Astrocyte (in vitro differentiated cells and primary cell): ENCODE data around the gene ANO2. TPM values are rescaled to one million over a fixed set of nuclear protein-coding genes. Genes with fewer than 3 reads are reported as not detected.

Source experiments
- DNase-seq: peaks from one replicate; pipeline ENCODE4 v3.0.0-alpha.2; 2010; ENCODE audit warnings: low read depth
- FAIRE-seq: peaks from 2 replicates; lab custom pipeline; 2011; peaks lifted over from hg19 to GRCh38; lab: Jason Lieb, UNC
- H2AFZ ChIP-seq: 2 replicates; pipeline ENCODE4 v1.6.0; 2012; ENCODE audit warnings: low read depth, low read length, inconsistent platforms
- H3K27ac ChIP-seq: 2 replicates; pipeline ENCODE4 v1.5.1; 2011; ENCODE audit warnings: low read depth, low read length, inconsistent platforms
- H3K27me3 ChIP-seq: 2 replicates; pipeline ENCODE4 v1.6.0; 2011; ENCODE audit warnings: low read length, inconsistent platforms; ENCODE audit not compliant: insufficient read depth
- H3K36me3 ChIP-seq: 2 replicates; pipeline ENCODE4 v1.5.1; 2011; ENCODE audit warnings: low read length, inconsistent platforms; ENCODE audit not compliant: insufficient read depth
- H3K4me1 ChIP-seq: 2 replicates; pipeline ENCODE4 v1.5.1; 2011; ENCODE audit warnings: low read length, inconsistent platforms; ENCODE audit not compliant: insufficient read depth
- H3K4me2 ChIP-seq: 2 replicates; pipeline ENCODE4 v1.6.0; 2012; ENCODE audit warnings: low read length, inconsistent platforms
- H3K4me3 ChIP-seq: 2 replicates; pipeline ENCODE4 v1.5.1; 2011; ENCODE audit warnings: low read depth, mild to moderate bottlenecking, low read length, inconsistent platforms; ENCODE audit not compliant: insufficient read depth
- H3K79me2 ChIP-seq: 2 replicates; pipeline ENCODE4 v1.6.0; 2012; ENCODE audit warnings: mild to moderate bottlenecking, low read length, inconsistent platforms; ENCODE audit not compliant: insufficient read depth
- H3K9ac ChIP-seq: 2 replicates; pipeline ENCODE4 v1.6.0; 2012; ENCODE audit warnings: mild to moderate bottlenecking, low read length, inconsistent platforms
- H3K9me3 ChIP-seq: 2 replicates; pipeline ENCODE4 v1.5.1; 2012; ENCODE audit warnings: low read depth, mild to moderate bottlenecking, low read length, inconsistent platforms; ENCODE audit not compliant: insufficient read depth
- H4K20me1 ChIP-seq: 2 replicates; pipeline ENCODE4 v1.6.0; 2012; ENCODE audit warnings: low read length, inconsistent platforms; ENCODE audit not compliant: insufficient read depth
- H3K27ac Mint-ChIP-seq: one replicate; pipeline ENCODE4 v1.8.0; 2021; ENCODE audit warnings: mild to moderate bottlenecking, mixed read lengths; ENCODE audit not compliant: unreplicated experiment
- H3K27me3 Mint-ChIP-seq: one replicate; pipeline ENCODE4 v1.8.0; 2021; ENCODE audit warnings: low read depth, mixed read lengths; ENCODE audit not compliant: unreplicated experiment
- H3K36me3 Mint-ChIP-seq: one replicate; pipeline ENCODE4 v1.8.0; 2021; ENCODE audit warnings: low read depth, mixed read lengths; ENCODE audit not compliant: unreplicated experiment
- H3K4me1 Mint-ChIP-seq: one replicate; pipeline ENCODE4 v1.8.0; 2021; ENCODE audit warnings: low read depth, mixed read lengths; ENCODE audit not compliant: unreplicated experiment
- H3K4me3 Mint-ChIP-seq: one replicate; pipeline ENCODE4 v1.8.0; 2021; ENCODE audit warnings: mild to moderate bottlenecking, moderate library complexity, mixed read lengths; ENCODE audit not compliant: unreplicated experiment
- H3K9me3 Mint-ChIP-seq: one replicate; pipeline ENCODE4 v1.8.0; 2021; ENCODE audit warnings: mild to moderate bottlenecking, mixed read lengths; ENCODE audit not compliant: unreplicated experiment
- CTCF ChIP-seq: IDR thresholded peaks from 2 replicates; pipeline ENCODE4 v1.5.1; 2011; ENCODE audit warnings: low read depth, mild to moderate bottlenecking, inconsistent platforms, low read length, moderate library complexity; ENCODE audit not compliant: insufficient read depth
- EZH2 ChIP-seq: IDR thresholded peaks from 2 replicates; pipeline ENCODE4 v1.6.1; 2012; ENCODE audit warnings: mild to moderate bottlenecking, low read length, inconsistent platforms; ENCODE audit not compliant: insufficient read depth
- total RNA-seq: library from RNA; stranded (reverse); gene quantifications from 2 replicates; pipeline ENCODE4 v1.2.1, GENCODE V29; 2021

Gene ANO2
- total RNA-seq, 1 donor from 2014 or later, result 0.93 TPM

GRCh38 chr12:5592310-5592709, 352.7 kb downstream of the ANO2 start:
- Mint-ChIP-seq H3K27ac (no peak overlapping the region), H3K4me1 (peaks cover 17% of the 10 kb centered on the region), H3K36me3 (peaks cover 4% of the 10 kb centered on the region), H3K27me3 (no peaks in the 10 kb centered on the region), H3K9me3 (no peaks in the 10 kb centered on the region), H3K4me3 (no peak overlapping the region)
- H3K27me3 ChIP-seq, result no peaks in the 10 kb centered on the region
- H3K9me3 ChIP-seq, result no peaks in the 10 kb centered on the region
- DNase-seq (no peak), FAIRE-seq (no peak)
- no peaks in the 10 kb centered on the region for H3K4me1 ChIP-seq
- no peak overlapping the region for H2AFZ ChIP-seq
- H3K9ac ChIP-seq, result no peak overlapping the region
- H3K4me3 ChIP-seq, result no peak overlapping the region
- no peaks in the 10 kb centered on the region for H4K20me1 ChIP-seq
- no peaks in the 10 kb centered on the region for H3K79me2 ChIP-seq
- H3K27ac ChIP-seq, result no peak overlapping the region
- no peak overlapping the region for H3K4me2 ChIP-seq
- no peak for TF ChIP-seq EZH2
- no peak for TF ChIP-seq CTCF
- no peaks in the 10 kb centered on the region for H3K36me3 ChIP-seq

- TF ChIP-seq EZH2, result no peak
- no peak for TF ChIP-seq CTCF
These were observed 354.7 kb downstream of the ANO2 start for GRCh38 chr12:5590316-5590715.

DNA sequence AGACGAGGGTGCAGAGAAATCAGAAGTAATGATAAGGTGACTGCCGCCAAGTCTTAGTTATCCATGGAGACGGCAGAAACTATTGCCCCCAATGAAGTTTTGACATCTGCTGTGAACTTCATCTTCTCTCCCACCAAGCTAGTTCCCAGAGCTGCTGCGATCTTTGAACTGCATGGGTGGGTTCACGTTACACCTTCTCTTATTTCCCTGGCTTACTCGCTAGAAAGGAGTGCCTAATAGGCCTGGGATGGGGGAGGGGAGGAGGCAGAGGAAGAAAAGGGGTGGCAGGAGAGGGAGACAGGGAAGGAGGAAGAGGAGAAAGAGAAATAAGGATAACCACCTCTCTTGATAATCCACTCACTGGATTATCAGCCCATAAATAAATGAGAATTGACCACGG, 356.0 kb downstream of the ANO2 start:
- no peaks in the 10 kb centered on the region for H3K36me3 ChIP-seq
- no peaks in the 10 kb centered on the region for H3K27me3 ChIP-seq
- no peak overlapping the region for H3K4me3 Mint-ChIP-seq
- H2AFZ ChIP-seq, result no peak overlapping the region
- no peaks in the 10 kb centered on the region for H3K27me3 Mint-ChIP-seq
- H3K9ac ChIP-seq, result no peak overlapping the region
- H3K79me2 ChIP-seq, result no peaks in the 10 kb centered on the region
- no peak overlapping the region for H3K27ac Mint-ChIP-seq
- H3K4me1 ChIP-seq, result peaks cover 8% of the 10 kb centered on the region
- no peaks in the 10 kb centered on the region for H3K9me3 Mint-ChIP-seq
- H3K4me3 ChIP-seq, result no peak overlapping the region
- H4K20me1 ChIP-seq, result no peaks in the 10 kb centered on the region
- peaks cover 4% of the 10 kb centered on the region for H3K36me3 Mint-ChIP-seq
- H3K27ac ChIP-seq, result no peak overlapping the region
- peaks cover 35% of the 10 kb centered on the region for H3K4me1 Mint-ChIP-seq
- no peak overlapping the region for H3K4me2 ChIP-seq
- FAIRE-seq, result no peak
- H3K9me3 ChIP-seq, result no peaks in the 10 kb centered on the region
- no peak for DNase-seq
- TF ChIP-seq CTCF (no peak), EZH2 (no peak)

More at GRCh38 chr12:5590316-5590715, 354.7 kb downstream of the ANO2 start:
- Histone ChIP-seq H3K4me3 (no peak overlapping the region), H3K9me3 (no peaks in the 10 kb centered on the region), H3K27me3 (no peaks in the 10 kb centered on the region), H3K79me2 (no peaks in the 10 kb centered on the region), H3K4me2 (no peak overlapping the region), H3K4me1 (peaks cover 8% of the 10 kb centered on the region), H3K9ac (no peak overlapping the region), H3K27ac (no peak overlapping the region), H3K36me3 (no peaks in the 10 kb centered on the region), H4K20me1 (no peaks in the 10 kb centered on the region), H2AFZ (no peak overlapping the region)
- Mint-ChIP-seq H3K27me3 (no peaks in the 10 kb centered on the region), H3K9me3 (no peaks in the 10 kb centered on the region), H3K27ac (no peak overlapping the region), H3K4me3 (no peak overlapping the region), H3K4me1 (peaks cover 33% of the 10 kb centered on the region), H3K36me3 (peaks cover 4% of the 10 kb centered on the region)
- FAIRE-seq, result no peak
- DNase-seq, result no peak
